NCI-H2081 treated with DMSO at 0.1 percent for 48 hours (cell line): Measurements from ENCODE around the gene NMNAT2.

Experiments
- DNase-seq: peaks from one replicate; lab custom pipeline; 2025; lab: John Stamatoyannopoulos, UW

The NMNAT2 gene

DNA sequence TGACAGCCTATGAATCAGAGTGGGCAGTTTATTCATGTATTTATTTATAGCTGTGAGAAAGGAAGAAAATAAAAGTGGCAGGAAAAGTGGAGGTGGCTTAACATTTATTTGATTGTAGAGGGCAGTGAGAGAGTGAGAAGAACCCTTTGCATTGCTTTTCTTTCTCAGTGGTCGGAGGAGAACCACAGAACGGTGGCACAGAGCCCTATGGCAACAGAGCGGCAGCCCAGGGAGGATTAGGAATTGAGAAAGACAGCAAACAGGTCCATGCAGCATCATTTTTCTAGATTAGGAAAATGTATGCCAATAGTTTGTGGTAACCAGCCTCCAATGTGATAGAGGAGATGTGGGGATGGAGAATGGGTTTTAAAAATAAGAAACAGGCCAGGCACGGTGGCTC lies 53.1 kb downstream of the NMNAT2 start:
- no peak for DNase-seq

DNA sequence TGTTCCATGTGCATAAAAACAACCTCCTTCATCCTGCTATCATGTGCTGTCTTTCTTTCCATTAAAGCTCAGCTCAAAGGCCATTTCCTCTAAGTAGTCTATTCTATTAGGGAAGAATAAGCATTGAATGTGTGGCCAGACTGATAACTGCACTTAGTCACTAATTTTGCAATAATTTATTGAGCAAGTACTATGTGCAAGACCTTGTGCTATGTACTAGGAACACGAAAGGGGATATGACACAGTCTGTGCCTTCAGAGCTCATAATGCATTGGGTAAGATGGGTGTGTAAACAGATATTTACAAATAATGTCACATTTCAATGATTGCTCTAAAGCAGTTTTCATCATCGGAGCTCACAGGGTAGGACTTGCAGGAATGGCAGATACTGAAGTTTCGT lies 54.2 kb downstream of the NMNAT2 start:
- no peak for DNase-seq

DNA sequence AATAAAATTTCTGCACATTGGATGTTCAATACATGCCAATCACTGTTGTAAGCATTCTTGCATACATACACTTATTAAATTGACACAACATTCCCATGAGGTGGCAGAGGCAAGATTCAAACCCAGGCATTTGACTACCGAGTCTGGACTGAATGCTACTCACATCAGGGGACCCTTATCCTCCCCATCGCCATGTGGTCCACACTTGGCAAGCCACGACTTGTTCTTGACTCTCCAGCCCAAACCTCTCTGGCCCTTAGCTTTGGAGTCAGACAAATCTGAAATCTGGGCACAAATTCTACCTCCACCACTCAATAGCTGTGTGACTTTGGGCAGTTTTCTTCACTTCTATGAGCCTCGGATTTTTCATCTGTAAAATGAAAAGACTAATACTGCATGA lies 57.1 kb downstream of the NMNAT2 start:
- no peak for DNase-seq

DNA sequence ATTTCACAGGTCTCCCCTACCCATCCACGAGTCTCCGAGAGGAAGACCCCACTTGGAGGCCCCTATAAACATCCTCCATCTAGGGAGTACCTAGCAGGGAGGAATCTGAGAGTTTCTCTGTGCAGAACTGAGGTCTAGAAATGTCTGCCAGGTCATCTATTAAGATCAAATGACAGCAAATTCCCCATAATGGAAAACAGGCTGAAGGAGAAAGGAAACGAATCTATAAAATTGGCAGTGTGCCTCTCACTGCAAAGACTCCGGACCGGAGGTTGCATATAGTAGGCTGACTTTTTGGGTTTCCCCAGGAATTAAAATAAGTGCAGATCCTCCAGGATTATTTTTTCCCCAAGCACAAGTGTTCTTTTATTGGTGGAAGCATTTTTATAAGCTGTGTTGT lies 57.7 kb downstream of the NMNAT2 start:
- no peak for DNase-seq

DNA sequence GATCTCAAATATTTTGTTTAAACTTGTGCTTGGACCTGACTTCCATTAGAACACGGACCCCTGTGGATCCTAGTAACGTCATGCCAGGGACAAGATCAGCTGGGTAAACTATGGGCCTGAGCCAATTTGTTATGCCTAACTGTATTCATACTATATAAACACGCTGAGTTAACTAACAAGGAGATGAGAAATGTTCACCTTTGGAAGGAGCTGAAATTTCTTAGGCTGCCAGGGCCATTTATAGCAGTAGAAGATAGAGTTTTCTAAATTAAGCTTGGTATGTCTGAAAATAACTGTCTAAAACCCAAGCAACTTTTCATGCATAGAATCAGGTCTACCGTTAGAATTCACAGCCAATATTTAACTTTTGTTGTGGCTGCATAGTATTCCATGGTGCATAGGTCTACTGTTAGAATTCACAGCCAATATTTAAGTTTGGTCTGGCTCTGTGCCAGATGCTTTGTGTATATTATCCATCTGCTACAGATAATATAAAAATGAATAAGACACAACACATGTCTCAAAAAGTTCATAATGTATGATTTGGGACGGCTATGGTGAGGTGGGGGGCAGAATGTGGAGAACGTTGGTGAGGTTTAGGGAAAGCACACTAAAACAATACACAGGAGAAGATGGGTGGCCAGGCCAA lies 61.5 kb downstream of the NMNAT2 start:
- DNase-seq, result no peak

DNA sequence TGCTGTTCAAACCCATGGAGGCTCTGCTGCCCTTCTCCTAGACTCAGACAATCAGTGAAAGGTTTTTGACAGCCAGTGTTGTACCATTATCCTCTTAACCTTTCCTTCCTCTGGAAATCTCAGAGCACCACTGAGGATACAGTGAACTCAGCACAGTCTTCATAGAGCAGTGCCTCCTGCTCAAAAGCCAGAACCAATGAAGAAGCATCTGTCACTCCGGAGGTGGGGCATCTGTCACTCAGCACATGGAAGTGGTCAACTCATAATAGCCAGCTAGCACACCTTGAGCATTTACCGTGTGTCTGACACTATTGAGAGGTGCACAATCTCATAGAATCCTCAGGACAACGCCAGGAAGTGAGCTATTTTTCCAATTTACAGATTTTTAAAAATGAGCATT lies 62.4 kb downstream of the NMNAT2 start:
- DNase-seq, result no peak

DNA sequence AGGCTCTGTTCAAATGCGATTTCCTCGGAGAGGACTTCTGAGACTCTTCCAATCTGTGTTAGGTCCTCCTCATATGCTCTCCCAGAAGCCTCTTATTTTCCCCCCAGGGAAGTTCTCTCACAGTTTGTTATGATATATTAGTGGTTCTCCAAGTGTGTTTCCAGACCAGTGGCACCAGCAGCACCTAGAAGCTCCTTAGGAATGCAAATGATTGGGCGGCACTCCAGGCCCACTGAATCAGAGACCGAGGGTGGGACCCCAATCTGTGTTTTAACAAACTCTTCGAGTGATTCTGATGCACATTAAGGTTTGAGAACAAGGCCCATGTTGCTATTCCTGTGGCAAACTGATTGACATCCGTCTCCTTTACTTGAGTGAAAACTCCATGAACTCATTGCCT lies 63.0 kb downstream of the NMNAT2 start:
- no peak for DNase-seq

DNA sequence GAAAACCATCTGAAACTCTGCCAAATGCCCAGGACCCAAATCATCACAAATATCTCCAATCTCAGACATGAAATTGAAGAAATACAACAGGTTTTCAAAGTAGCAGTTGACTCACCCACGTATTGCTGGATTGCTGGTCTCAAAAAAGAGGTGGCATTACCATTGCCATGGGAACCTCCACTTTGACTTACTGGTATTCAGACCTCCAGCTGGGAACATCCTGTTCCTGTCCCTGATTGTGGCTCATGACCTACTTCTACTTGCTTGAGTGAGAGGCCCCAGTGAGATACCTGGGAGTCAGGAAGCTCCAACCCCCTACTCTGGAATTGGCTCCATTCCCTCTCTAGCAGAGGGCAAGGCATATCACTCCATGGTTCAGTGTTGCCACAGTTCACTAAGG lies 64.6 kb downstream of the NMNAT2 start:
- DNase-seq, result no peak

DNA sequence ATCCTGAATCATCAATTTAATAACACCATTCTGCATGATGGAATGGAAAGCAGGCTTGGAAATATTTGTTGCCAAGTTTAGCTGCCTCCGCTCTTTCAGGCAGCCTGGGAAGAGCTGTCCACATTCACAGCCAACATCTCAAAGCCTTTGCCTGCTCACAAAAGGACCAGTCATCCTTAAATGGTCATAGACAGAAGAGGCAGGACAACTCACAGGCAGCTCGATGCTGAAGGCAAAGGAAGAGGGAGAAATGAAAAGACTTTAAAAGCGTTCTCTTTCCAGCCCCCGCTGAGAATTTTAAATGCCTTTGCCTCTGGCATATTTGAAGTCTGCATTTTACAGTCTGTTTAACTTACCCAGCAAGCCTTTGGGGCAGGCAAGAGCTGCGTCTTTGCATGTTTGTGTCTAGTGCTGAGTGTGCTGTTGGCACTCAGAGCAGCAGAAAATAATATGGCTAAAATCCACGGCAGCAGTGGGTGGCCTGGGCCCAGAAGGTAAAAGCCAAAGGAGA lies 68.9 kb downstream of the NMNAT2 start:
- DNase-seq, result no peak

DNA sequence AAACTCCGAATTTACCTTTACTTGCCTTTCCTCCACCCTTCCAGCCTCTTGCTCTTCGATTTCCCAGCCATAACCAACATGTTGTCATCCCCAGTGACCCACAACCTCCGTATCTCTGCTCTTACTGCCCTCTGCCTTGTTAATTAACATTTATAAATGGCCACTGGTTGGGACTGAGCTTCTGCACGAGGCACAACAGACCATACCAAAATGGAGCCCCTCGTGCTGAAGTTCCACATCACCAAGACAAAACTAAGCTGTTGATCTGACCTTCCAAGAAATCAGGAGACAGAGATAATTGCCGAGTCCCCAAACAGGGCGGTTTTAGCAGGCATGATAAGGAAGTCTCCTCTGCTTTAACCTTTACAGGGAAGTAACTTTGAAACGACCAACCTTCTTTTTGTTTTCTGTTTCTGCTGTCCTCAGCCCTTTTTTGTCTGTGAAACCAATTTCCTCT lies 71.9 kb downstream of the NMNAT2 start:
- DNase-seq, result no peak

DNA sequence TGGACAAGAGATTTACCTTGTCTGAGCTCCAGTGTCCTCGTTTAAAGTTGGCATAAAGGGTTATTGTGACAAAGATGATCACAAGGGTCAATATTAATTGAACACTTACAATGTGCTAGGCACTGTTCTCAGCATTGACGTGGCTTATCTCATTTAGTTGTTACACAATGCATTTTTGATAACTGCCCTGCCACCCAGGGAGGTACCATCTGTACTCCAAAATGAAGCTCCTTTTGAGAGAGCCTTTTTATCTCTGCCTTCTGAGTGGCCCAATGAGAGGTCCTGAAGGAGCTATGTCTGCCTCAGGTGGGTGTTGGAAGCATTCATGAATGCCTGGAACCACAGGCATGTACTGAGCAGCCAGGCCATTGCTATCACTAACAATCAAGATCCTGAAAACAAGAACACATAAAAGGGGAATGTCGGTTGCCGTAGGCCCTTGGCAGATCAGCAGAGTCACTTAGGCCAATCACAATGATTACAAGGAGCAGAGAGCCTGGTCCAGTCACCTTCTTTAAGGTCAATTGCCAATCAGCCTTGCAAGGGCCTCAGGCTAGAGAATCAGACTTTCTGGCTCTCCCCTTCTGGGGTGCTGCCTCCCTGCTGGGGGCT lies 78.5 kb downstream of the NMNAT2 start:
- no peak for DNase-seq

DNA sequence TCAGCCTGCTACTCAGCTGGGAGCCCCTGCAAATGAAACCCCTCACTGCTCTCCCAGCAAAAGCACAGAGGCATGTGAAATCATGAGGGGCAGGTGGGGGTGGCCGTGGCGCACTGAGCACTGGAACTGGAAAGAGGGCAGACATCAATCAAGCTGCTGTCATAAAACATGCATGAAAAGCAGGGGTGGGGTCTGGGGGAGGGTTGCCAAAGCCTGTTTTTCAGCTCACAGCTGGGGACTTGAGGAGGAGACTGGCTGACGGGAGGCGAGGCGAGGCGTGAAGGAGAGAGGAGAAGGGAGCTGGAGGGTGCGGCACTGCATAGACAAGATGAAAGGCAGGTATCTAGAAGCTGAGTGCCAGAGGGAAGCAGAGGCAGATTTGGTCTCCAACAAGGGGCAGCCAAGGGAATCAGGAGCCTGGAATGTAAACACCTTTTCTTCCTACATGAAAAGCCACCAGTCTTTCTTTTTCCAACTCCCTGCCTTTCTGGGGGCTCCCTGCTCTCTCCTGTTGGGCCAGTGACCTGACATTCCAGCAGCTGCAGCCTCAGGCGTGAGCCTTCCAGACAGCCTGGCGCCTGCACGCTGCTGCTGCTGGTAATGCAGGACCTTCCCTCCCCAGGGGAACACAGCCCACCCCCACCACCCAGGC lies 87.0 kb downstream of the NMNAT2 start:
- no peak for DNase-seq

DNA sequence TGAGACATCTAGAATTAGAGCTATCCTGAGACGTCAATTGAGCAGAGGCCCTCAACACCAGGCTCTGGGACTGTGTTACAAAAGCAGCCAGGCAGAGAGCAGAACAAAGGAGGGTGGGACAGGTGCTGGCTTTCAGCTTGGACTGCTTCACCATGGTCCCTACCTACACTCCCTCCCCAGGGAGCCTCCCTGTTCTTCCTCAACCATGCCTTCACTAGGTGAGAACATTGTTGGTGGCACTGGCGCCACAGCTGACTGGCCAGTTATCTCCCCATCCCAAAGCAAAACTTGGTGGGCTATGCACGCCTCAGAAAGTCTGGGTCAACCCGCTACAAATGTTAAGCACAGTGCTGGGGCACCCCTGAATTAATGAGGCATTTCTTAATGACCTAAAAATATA lies 87.8 kb downstream of the NMNAT2 start:
- no peak for DNase-seq

DNA sequence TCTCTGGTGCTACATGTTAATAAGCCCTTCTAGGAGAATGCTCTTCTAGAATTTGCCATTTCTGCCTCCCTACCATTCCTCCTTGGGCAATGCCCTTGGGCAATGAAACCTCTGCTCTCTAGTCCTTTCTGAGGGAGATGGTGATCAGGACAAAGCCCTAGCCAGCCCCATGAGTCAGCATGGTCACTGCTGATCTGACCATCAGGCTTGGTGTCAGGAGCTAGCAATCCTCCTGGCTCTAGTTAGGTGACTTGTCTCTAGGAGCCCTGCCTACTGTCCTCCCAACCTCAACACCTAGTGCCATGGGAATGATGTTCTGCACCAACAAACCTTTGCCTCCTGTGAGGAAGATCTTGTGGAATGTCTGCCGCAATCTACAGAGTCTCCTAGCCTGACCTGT lies 89.8 kb downstream of the NMNAT2 start:
- DNase-seq, result no peak

DNA sequence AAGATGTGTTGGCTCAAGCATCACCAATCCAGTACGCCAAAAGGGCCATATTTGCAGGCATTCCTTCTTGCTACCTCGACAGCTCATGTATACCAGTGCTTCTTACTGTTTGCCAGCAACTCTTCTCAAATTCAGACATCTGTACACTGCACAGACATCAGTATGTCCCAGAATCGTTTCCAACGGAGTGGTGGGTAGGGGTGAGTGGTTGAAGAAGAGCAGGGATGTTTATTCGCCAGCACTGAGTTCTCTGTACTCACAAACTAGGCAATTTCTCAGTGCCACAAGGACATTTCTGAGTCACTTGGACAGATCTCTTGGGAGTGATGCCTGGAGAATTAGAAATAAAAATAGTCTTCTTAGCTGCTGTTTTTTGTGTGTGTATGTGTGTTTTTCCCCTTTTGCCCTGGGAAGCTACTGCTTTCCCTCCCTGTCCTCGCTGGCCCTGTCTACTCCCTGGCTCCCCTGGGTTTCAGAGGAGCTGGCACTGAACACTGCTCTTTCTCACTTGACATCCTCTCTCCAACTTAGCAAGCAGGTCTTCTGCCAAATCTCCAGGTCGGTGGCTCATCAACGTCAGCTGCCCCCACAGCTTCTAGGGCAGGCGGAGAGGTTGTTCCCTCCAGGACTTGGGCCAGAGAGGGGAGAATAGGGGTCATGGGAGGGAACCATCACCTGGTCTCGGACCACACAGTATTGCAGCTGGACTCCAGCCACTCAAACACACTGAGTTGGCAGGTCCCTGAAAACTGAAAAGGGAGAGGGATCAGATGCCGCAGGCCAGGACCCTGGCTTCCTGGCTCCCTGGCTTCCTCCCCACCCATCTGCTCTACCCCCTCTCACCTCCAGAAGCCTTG lies 90.5 kb downstream of the NMNAT2 start:
- no peak for DNase-seq

DNA sequence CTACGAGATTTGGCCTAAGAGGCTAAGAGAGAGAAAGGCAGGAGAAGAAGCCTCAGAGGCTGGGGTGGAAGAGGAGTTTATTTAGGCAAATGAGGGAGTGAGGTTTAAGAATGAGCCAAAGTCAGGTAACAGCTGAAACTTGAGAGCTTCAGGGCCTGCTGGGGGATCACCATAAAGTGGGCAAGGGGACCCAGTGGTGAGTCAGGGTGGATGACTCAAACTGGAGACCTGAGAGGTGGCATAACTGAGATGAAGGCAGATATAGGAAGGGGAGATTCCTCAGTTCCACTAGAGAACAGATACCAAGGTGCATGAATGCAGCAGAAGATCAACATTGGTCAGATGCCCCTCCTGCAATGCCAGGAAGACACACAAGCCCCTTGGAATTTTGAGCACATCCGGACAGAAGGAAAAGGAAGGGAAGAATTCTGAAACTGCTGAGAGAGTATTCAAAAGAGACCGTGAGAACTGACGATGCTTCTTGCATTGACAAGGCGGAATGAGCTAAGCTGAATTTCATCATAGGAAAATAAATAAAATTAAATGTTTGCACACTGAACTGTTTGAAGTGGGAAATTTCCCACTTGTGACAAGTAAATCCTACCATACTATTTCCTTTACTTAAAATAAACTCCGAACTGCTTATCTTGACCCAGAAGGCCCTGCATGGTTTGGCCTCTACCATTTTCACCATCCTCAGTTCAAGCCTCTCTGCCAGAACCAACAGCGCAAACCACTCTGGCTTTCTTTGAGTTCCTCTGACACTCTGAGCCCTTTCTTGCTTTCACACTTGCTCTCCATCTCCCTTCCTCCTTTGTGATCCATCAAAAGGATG lies 94.1 kb downstream of the NMNAT2 start:
- no peak for DNase-seq

DNA sequence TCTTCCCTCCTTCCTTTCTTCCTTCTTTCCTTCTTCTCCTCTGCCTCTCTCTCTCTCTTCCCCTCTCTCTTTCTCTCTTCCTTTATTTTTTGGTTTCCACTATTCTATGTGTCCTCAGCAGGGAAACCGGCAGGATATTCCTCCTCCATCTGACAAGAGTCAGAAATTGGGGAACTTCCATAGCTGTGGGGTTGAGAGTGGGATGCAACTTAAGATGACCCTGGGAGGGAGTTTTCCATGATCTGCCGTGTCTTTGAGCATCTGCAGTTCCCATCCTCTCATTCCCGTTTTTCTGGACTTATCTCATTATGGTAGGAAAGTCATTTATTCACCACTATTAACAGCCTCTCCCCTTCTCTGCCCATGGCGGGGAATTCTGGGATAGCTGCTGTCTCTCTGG lies 98.6 kb downstream of the NMNAT2 start:
- DNase-seq, result no peak

DNA sequence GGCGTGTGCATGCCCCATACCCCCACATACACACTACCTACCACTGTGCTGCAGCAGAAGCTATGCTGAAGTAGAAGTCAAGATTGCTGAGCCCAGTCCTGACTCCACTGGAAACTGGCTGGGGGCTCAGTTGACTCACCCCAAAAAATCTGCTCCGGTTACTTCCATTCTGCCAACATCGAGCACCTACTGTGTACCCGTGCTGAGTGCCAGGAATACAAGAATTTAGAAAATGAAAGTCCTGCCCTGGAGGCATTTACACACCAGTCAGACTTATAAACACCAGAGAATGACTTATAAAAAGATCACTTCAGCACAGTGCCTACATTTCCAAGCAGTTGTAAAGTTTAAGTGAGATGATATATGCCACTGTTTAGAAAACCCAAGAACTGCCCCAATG lies 99.1 kb downstream of the NMNAT2 start:
- DNase-seq, result no peak

DNA sequence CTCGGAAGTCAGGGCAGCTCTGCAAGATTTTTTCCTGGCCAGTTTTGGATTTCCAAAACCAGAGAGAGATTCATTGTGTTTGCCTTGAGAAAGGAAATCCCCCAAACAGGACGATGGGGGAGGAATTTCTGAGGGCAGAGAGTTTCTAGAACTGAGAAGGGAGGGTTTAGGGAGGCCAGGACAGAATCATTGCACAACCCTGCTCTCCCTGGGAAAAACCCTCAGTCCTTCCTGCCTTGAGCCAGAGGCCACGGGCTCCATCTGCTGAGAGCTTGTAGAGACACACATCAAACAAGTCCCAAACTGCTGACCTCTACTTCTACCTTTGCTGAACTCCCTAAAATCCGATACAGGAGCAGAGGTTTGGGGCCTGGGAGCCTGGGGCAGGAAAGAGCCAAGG lies 99.7 kb downstream of the NMNAT2 start:
- no peak for DNase-seq

DNA sequence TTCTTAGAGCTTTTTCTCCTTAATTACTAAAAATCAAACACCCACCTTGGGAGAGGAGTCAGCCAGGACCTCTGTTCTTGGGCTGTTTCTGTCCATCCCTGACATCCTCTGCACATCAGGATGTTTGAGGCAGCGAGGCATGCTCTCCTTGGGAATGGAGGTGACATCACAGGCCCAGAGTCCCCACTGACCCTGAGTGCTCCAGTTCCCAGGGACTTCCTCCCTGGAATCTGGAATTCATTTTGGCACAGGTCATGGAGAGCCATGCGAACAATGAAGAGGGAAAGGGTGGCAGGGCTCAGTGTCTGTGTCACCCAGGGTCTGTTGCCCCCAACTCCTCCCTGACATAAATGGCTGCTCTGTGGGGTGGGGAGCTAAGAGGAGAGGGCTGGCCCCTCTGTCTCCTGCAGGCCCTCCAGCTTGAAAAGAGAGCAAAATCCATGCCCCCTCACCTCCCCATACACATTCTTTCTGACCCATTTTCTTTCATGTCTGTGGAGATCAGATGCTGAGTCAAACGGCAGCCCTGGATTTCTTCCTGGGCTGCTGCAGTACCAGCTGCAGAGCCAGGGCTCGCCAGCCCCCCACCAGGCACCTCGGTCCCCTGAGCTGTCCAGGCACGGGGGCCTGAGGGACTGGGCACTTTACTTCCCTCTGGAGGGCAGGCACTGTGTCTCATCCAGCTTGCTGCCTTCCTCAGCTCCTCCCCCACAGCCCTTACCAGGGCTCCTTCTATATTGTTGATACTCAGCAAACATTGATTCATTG lies 102.0 kb downstream of the NMNAT2 start:
- no peak for DNase-seq

DNA sequence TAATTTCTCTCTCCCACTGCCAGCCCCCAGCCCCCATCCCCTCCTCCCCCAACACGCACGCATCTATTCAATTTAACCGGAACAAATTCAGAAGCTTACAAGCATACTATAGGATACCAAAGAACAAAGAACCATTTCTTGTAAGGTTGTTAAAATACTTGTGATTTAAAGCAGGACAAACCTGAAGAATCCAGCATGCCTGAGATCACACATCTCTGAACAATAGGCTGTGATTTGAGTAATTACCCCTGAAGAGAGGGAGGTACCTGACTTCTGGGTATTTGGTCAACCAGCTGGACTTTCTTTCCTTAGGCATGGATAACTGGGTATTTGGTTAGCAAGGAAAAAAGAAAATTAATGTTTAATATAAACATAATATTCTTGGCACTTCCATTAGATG lies 105.1 kb downstream of the NMNAT2 start:
- DNase-seq, result no peak
